K562 (cell line): ENCODE results near the gene CSNK2A1.

Experiments
- EZH2 ChIP-seq: IDR thresholded peaks from 2 replicates; pipeline ENCODE4 v1.6.1; 2012; ENCODE audit warnings: low read depth, mild to moderate bottlenecking, inconsistent platforms, low read length, borderline replicate concordance
- FOXK2 ChIP-seq, 2 experiments: fragments of 450-650 bp; IDR thresholded peaks in 1 of 2; conservative IDR thresholded peaks in 1 of 2; 2 replicates each; pipeline ENCODE4 v1.6.1; 2016; ENCODE audit warnings: low read depth in 2 of 2, mild to moderate bottlenecking in 1 of 2
- GABPB1 ChIP-seq: sonication (generic); formaldehyde crosslinking; IDR thresholded peaks from 2 replicates; pipeline ENCODE4 v1.8.0; 2022; ENCODE audit warnings: mild to moderate bottlenecking, missing genetic modification reagents
- SMARCE1 ChIP-seq: fragments of 450-650 bp; IDR thresholded peaks from 2 replicates; pipeline ENCODE4 v1.7.1; 2016; ENCODE audit warnings: mild to moderate bottlenecking
- SPI1 ChIP-seq: IDR thresholded peaks from 2 replicates; pipeline ENCODE4 v1.6.1; 2011; ENCODE audit warnings: low read depth, low read length, control low read depth, borderline replicate concordance
- SRF ChIP-seq, 2 experiments: fragments of 250-450, 450-650 bp in 1 of 2; sonication (Bioruptor Pico) in 1 of 2; sonication (generic) in 1 of 2; formaldehyde crosslinking; IDR thresholded peaks; 2 replicates each; pipeline versions ENCODE4 v1.5.0 to v1.5.1; 2020 to 2022; ENCODE audit warnings: mild to moderate bottlenecking in 1 of 2, missing genetic modification reagents in 1 of 2
- TF ChIP-seq, protein P1 (sequence below): fragments of 450-650 bp; formaldehyde crosslinking; conservative IDR thresholded peaks from 2 replicates; pipeline ENCODE4 v1.4.0; 2022; ENCODE audit warnings: mild to moderate bottlenecking, missing genetic modification characterization

DNA sequence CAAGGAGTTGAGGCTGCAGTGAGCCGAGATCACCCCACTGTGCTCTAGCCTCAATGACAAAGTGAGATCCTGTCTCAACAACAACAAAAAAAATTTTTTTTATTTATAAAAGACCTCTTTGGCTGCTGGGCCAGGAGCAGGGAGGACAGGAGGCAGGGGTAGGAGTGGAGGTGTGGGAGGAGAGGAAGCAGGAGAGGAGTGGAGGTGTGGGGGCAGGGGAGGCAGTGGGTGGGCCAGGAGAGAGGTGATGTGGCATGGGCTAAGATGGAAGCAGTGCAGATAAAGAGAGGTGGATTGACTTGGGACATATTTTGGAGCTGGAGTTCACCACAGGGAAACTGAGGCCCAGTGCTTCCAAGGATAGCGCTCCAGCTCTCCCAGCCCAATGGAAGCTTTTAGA lies 13.4 kb upstream of the CSNK2A1 start:
- TF ChIP-seq, protein P1, sequence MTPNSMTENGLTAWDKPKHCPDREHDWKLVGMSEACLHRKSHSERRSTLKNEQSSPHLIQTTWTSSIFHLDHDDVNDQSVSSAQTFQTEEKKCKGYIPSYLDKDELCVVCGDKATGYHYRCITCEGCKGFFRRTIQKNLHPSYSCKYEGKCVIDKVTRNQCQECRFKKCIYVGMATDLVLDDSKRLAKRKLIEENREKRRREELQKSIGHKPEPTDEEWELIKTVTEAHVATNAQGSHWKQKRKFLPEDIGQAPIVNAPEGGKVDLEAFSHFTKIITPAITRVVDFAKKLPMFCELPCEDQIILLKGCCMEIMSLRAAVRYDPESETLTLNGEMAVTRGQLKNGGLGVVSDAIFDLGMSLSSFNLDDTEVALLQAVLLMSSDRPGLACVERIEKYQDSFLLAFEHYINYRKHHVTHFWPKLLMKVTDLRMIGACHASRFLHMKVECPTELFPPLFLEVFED, result no peak
- no peak for TF ChIP-seq EZH2
- no peak for TF ChIP-seq SMARCE1
- TF ChIP-seq FOXK2 (conservative IDR thresholded peaks at IDR 0.05 in 1 of 2, IDR thresholded peaks at IDR 0.05 in 1 of 2; ENCODE audit: low read depth in 2 of 2), result no peak
- TF ChIP-seq GABPB1 (CRISPR knock-in tag), result no peak
- TF ChIP-seq SRF (CRISPR knock-in tag; IDR thresholded peaks at IDR 0.05), result no peak
- TF ChIP-seq SPI1, result no peak
